HG03565 (cell line): ENCODE data around the gene RLIM.
"Not testable (repeated sequence)": the region's sequence is repeated elsewhere in the genome, so short reads cannot be mapped to it uniquely, and the experiment has no call there.

Experiments used
- ATAC-seq: cut with Tn5 transposase; IDR thresholded peaks from one replicate; pipeline ENCODE4 v1.9.1; 2021; ENCODE audit warnings: mild to moderate bottlenecking, moderate library complexity; ENCODE audit not compliant: unreplicated experiment

RLIM gene, protein sequence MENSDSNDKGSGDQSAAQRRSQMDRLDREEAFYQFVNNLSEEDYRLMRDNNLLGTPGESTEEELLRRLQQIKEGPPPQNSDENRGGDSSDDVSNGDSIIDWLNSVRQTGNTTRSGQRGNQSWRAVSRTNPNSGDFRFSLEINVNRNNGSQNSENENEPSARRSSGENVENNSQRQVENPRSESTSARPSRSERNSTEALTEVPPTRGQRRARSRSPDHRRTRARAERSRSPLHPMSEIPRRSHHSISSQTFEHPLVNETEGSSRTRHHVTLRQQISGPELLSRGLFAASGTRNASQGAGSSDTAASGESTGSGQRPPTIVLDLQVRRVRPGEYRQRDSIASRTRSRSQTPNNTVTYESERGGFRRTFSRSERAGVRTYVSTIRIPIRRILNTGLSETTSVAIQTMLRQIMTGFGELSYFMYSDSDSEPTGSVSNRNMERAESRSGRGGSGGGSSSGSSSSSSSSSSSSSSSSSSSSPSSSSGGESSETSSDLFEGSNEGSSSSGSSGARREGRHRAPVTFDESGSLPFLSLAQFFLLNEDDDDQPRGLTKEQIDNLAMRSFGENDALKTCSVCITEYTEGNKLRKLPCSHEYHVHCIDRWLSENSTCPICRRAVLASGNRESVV

DNA sequence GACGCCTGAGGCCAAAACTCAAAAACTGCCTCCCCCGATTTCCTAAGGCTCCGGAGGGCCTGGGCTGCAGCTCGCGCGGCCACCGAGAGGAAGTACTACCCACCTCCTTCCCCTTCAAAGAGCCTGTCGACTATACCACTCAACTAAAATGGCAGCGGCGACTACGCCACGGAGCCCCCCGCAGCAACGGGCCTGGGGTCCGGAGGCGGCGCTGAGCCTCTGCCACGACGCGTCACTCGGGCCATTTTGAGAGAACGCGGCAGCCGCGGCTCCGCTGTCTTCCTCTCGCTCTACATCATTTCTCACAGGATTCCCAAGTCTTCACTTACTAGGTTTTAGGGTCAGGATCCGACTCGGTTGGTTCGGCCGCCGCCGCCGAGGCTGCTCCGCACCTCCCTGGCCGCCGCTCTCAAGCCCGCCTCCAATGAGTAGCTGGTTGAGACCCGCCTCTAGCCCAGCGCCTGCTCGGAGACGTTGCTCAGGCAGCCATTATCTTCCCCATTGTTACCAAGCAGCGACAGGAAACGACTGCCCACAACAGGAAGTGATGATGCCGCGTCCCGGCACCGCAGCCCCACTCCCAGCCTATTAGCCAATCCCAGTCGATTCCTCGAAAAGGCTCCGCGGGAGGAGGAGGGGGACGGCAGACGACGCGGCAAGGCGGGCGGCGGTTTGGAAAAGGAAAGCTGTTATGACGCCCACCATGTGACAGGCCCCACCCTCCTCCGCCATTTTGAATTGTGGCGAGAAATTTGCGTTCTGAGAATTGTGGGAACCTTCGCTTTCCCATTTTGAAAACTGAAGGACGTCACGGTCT is at the start of gene RLIM:
TSS of gene RLIM (minus strand) at position 532 of the 817 bp plus-strand sequence. CDS start 18,647 bp downstream, outside the sequence.
- peak; percentile 93 for ATAC-seq

DNA sequence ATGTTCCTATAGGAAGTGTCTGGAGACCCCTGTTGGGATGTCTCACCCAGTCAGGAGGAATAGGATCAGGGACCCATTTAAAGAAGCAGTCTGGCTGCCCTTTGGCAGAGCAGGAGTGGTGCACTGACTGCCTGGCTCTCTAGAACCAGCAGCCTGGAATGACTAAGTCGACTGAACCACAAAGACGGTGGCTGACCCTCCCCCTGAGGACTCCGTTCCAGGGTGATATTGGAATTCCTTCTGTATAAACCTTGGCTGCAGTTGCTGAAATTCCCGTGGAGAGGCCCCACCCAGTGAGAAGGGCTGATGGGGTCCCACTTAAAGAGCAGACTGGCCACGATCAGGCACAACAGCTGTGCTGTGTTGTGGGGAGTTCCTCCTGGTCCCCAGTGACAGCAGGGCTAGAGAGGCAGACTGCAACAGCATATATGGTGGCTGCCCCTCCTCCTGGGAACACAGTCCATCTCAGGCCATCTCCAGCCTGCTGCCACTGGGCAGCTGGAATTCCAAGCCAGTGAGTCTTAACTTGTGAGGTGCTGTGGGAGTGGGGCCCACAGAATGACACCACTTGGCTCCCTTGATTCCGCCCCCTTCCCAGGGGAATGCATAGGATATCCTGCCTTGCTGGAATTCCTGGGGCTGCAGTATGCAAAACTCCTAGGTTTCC is 41.8 kb upstream of the RLIM start:
- ATAC-seq, result no peak

DNA sequence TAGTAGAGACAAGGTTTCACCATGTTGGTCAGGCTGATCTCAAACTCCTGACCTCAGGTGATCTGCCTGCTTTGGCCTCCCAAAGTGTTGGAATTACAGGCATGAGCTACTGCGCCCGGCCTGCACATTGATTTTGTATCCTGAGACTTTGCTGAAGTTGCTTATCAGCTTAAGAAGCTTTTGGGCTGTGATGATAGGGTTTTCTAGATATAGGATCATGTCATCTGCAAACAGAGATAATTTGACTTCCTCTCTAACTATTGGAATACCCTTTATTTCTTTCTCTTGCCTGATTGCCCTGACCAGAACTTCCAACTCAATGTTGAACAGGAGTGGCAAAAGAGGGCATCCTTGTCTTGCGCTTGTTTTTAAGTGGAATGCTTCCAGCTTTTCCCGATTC is 40.5 kb upstream of the RLIM start:
- ATAC-seq, result not testable (repeated sequence)

DNA sequence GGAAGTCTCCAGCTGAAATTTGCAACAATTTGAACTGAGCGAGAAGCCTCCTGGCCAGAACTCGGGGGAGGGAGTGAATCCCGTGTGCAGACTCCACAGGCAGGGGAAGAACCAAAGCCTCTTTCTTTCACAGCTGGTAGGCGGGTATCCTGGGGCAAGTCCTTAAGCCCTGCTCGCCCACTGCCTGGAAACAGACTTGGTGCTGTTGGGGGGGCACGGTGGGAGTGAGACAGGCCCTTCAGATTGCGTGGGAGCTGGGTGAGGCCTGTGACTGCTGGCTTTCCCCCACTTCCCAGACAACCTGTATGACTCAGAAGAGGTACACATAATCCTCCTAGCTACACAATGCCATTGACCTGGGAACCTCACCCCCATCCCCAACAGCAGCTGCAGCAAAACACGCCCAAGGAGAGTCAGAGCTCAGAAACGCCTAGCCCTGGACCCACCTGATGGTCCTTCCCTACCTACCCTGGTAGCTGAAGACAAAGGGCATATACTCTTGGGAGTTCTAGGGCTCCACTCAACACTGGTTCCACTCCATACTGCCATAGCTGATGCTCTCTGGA is 22.4 kb upstream of the RLIM start:
- ATAC-seq, result no peak

DNA sequence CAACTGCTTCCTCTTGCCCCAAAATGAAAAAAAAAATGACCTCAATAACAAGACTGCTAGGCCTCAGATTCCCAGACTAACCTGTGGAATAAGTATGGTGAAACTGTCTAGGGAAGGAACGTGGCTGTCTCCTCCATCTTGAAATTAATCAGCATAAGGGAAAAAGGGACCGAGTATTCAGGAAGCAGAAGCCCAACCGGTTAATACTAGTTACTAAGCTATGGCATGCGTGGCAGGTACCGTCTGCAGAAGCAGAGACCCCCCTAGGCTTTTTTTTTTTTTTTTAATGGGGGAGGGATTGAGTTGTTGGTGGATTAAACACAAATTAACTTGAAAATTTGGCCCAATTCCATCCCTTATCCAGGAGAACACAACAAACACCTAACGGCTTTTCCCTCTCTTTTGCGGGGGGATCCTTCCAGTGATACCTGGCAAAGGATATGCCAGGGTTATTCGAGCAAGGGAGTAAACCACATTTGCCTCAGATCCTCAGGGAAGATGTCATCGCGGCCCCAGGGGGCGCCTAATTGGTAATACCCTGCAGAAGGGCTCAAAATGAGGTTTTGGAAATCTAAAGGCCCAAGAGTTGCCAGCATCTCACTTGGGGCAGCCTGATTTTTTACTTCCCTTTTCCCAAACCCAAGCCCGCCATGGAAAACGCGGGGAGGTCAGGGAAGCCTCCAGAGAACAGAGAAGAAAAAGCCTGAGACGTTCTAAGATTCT is 893 bp downstream of the RLIM start:
- no peak for ATAC-seq

DNA sequence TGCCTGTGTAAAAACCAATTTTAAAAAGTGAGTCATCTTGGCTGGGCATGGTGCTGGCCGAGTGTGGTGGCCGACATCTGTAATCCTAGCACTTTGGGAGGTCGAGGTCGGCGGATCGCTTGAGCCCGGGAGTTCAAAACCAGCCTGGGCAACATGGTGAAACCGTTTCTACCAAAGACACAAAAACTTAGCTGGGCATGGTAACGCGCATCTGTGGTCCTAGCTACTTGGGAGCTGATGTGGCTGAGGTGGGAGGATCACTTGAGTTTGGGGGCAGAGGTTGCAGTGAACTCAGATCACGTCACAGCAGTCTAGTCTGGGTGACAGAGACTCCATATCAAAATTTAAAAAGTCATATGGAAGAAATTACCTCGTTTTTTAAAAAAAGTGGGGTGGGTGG is 7.6 kb downstream of the RLIM start:
- ATAC-seq, result no peak

DNA sequence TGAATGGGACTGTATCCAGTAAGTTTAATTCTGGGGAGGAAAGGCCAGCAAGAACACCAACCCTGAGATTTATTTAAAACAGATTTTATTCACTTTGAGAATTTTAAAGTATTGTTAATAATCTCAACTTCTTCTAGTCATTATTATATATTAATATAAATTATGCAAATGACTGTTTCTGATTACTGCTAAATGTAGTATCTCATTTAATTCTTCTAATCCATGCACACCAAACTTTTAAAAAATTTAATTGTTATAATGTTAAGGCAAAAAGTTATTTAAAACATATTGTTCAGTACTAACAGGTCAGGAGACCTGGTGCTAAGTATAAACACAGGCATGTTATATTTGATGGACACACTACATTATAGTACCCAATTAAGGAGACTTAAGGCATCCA is 8.1 kb downstream of the RLIM start:
- ATAC-seq, result no peak

DNA sequence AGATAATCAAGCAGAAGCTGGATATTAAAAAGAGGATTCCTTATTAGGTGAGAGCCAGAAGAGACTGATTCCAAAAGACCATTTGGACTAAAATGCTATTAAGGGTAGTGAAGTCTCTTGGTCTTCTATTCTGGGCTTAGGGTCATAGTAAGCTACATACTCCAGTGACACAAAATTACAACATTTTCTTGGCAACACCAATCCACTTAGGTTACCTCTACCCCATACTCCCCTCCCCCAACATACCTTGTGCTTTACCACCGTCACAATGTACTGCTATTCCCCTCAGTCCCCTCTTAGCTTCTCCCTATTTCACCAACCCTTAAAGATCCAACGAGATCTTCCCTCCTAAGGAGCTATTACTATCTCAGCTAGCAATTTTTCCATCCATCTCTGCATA is 11.4 kb downstream of the RLIM start:
- no peak for ATAC-seq

DNA sequence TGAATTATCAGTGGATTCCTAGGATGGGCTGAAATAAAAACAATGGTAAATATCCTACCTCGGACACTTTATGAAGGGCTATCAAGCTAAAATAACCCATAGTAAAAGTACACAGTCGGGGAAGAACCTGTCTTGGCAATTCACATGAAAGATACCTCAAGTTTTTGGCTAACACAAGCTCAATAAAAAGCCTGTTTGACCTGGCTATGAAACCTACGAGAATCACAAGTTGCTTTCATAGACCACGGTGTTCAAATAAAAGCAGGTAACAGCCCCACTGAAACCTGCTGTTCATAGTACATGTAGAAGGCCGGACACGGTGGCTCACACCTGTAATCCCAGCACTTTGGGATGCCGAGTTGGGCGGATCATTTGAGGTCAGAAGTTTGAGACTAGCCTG is 12.3 kb downstream of the RLIM start:
- no peak for ATAC-seq

DNA sequence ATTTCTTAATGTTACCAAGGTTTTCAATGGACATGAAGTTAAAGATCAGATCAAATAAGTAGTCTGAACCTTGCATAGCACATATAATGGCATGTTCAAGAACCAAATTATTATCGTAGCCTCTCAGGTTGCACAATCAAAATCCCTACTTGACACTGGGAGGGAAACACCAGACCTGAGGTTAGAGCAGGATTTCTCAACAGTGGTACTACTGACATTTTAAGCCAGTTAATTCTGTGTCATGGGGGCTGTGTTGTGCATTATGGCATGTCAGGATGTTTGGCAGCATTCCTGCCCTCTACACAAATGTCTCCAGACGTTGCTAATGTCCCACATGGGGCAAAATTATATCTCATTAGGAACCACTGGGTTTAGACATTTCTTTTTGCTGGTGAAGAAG is 20.8 kb downstream of the RLIM start:
- ATAC-seq, result no peak

DNA sequence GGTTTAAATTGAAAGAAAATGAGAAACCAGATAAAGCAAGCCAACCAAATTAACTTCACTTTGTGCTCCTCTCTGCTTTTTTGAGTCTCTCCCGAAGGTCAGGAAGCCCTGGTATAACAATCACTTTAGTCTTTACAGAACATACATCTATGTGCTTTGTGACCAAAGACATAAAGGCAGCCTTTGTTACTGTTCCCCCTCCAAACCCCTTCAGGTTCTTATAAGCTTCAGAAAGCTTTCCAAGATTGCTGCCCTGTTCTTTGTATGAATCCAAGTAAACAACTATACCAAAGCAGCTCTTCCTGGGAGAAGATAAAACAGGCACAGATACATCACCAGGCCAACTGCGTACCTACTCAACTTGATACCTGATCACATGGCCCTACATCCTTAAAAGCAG is 28.7 kb downstream of the RLIM start:
- no peak for ATAC-seq

DNA sequence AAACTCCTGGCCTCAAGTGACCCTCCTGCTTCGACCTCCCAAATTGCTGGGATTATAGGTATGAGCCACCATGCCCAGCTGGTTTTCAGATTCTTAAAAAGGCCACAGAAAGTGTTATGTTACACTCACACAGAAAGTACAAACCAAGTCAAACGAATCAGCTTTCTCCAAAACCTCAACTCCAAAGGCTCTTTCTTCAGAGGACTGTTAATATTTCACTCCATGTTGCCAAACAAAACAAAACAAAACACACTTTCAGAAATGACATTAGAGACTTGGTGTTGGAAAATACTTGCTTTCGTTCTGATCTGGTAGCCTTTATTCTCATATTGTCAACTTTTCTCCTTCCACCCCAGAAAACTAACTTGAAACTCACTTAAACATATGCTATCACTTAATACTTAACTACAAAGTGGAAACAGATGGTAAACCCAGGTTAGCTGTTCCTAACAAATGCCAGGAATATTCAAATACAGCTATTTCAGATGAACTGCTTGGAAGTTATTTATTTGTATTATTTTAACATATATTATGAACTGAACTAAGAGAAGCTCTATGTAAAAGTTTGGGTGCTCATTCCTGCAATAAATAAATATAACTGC is 34.7 kb downstream of the RLIM start:
- ATAC-seq, result no peak

DNA sequence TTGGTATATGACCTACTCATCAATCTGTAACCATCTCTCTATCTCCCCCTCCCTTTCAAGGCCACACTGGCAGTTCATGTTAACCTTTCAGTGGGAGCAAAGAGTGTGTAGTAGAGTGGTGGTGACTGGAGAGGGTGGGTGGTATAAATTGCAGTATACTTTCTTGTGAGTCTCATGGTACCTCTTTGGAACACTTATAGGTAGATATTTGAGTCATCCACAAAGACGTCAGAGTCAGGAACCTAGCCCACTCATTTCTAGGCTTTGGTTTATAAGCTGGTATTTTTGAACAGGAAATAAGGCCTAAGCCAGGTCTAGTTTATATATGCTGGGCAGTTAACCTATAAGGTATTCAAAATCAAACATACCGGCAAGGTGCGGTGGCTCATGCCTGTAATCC is 36.3 kb downstream of the RLIM start:
- ATAC-seq, result no peak

DNA sequence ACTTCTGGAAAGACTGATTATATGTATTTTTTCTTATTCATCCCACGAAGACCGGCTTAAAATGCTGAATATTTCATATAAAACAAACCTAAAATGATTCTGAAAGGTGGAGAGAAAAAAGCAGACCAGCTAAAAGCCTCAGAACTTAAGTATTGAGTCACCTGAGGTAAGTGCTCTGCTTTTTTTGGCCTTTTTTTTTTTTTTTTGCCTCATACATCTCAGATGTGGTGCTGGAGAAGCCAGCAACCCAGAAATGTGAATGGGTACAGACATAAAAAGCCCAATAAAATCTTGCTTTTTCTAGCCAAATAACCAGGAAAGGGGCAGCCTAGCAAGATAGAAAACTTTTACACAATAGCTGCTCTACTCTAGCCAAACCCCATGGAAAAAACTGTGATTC is 57.0 kb downstream of the RLIM start:
- ATAC-seq, result no peak

DNA sequence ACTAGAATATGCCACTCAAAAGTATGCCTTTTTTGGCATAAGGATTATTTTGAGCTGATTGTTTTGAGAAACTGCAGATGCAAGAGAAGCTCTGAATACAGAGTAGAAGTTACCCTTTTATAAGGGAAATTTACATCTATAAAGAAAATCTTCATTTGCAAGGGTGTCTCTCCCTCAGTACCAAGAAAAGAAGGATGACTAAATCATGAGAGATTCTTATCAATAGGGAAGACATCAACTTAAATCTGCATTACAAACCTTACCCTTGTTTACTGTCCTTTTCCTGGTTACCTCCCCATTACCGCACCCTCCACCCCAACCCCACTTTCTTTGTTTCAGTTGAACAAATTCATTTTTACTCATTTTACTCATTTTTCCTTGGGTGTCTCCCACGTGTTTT is 62.5 kb downstream of the RLIM start:
- no peak for ATAC-seq

DNA sequence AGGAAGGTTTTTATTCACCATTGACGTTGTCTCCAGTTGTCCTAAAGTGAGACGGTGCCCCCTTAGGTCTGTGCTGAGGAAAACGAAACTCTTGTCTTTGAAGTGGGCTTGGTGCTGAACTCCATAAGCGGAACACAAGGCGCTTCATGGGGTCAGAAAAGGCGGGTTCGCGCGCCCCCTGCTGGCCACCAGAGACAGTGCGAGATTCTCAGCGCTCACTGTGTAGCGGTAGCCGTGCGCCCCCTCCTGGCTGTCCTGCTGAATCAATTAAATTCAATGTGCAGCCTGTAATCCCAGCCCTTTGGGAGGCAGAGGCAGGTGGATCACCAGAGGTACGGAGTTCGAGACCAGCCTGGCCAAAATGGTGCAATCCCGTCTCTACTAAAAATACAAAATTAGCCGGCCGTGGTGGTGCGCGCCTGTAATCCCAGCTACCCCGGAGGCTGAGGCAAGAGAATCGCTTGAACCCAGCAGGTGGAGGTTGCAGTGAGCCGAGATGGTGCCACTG is 64.1 kb downstream of the RLIM start:
- ATAC-seq, result peak; percentile 67

DNA sequence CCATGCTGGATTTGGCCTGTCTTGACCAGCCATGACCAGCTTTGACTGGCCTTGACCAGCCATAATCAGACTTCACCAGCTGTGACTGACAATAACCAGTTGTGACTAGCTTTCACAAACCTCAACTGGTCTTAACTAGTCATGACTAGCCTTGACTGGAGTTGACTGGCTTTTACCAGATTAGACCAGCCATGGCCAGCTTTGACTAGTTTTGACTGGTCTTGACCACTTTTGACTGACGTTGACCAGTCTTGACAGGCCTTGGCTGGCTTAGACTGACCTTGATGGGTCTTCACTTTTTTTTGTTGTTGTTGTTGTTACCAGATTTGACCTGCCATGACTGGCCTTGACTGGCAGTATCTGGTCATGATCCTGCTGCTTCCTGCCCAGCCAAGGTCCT is 67.4 kb downstream of the RLIM start:
- no peak for ATAC-seq

DNA sequence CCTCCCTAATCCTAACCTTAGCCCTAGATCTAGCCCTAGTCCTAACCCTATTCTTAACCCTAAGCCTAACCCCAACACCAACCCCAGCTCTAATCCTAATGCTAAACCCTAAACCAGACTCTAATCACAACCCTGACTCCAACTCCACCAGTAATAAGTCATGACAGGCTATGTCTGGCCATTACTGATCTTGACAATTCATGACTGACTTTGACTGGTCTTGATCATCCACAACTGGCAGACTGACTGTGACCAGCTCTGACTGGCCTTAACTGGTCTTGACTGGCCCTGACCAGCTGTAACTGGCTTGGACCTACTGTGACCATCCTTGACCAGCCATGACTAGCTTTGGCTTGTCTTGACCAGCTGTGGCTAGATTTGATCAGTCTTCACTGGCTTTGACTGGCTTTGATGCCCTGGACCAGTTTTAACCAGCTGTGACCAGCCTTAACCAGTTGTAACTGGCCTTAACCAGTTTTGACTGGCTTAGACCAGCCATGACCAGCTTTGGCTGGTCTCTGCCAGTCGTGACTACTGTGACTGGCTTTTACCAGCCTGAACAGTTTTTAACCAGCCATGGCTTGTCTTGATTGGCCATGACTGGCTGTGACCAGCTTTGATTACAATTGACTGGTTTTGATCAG is 68.4 kb downstream of the RLIM start:
- no peak for ATAC-seq

DNA sequence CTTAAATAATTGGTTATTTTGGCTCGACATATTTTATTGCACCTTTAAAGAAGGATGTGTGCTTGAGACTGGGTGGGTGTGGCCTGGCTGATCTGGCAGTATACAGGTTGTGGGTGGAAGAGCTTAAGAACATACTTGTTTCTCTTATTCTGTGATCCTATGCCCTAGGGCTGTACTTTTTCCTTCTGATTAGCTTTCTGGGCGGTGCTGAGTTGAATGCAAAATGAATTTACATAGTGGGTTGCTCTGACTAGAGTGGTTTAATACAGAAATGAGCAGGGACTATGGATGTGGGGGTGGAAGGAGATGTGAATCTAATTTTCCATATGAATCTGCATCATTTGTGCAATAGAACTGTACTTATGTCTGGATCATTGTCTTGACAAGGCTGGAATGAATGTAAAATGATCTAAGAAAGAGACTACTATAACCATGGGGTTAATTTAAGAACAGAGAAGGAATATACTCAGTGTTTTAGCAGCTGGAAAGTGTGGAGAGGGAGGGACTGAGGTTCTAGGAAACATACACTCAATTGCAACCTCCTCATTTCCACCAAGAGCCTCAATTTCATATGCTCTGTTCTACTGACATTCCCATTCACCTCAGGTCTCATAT is 73.7 kb downstream of the RLIM start:
- ATAC-seq, result no peak
